NCI-H2196 treated with DMSO at 0.1 percent for 48 hours (cell line): ENCODE data around the gene GPR137C.

ENCODE experiments used
- DNase-seq: peaks from one replicate; lab custom pipeline; 2025; ENCODE audit not compliant: unreplicated experiment; lab: John Stamatoyannopoulos, UW

Gene GPR137C

DNA sequence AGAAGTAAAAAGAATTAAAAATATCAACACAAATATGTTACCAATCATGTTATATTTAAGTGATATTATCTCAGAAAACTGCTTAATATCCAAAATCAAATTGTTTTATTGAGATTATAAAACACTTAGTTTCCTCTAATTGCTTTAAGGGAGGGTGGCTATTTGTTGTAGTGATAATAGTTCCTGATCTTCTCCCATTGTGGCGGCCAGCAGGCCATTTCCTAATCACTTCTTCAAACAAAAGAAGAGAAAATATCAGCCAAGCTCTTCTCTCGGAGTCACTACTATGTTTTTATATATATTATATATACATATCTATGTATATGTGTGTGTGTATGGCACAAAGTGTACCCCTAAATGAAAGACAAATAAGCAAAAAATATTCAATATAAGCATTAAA, 111.2 kb downstream of the GPR137C start:
- no peak for DNase-seq

DNA sequence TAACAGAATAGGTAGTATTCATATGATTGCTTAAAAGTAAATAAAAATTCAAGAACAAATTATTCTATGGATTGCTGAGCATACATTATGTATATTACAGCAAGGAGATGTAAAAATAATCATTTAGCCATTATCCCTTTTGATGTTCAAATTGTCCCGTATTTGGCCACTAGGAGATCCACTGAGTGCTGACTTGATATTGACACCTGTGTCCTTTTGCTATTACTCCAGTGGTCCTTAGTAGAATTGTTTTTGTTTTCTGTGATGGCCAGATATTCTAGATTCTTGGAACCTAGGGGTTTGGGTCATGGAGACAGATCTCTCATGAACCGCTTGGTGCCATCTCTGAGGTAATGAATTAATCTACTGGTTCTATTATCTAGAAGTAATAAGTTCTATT, 126.0 kb downstream of the GPR137C start:
- DNase-seq = no peak

DNA sequence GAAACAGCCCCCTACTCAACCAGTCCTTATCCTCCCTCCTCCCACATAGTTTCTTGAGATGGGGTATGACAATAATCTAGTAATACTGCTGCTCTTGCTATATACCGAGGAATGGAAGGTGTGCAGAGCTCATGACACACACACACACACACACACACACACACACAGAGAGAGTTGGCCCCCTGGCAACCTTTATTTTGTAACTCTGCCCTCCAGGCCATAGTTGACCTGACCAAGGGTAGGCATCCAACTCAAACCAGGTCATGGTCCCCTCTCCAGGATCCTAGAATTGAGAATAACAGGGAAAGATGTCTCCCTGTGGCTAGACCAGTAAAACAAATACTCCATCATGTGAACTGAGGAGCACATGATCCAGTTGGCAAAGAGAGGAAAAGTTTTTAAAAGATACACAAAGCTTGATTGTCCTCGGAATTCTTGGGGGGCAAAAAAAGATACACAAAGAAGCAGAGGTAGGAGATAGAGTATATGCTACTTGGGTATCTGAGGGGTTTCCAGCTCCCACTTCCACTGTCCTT, 131.4 kb downstream of the GPR137C start:
- DNase-seq = no peak

DNA sequence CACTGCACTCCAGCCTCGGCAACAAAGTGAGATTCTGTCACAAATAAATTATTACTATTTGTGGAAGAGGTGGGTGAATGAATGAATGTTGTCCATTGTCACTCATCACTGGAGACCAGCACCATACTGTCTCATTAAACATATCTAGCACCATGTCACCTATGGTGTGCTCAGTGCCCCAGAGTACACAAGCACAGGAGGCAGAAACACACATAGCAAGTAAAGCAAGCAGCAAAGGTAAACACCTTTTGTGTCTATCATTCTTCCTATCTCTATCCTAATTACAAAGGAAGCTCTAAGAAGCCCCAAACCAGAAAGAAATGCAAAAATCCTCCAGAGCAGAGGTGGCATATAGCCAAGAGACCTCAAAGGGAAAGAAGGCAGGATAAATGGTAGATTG, 133.5 kb downstream of the GPR137C start:
- no peak for DNase-seq
